Uterus (tissue), 2 donors: Measurements from ENCODE around the gene DYNLL1.

Experiments used
- POLR2A ChIP-seq, 2 donors: fragments of 450-650 bp; IDR thresholded peaks; one replicate each; pipeline ENCODE4 v1.6.1; 2016; ENCODE audit warnings: antibody characterized with exemption in 2 of 2, mild to moderate bottlenecking in 1 of 2, moderate library complexity in 1 of 2
- TF ChIP-seq, protein P1 (sequence below), 4 experiments: fragments of 200-600 bp in 2 of 4; fragments of 450-650 bp in 2 of 4; sonication (generic) in 2 of 4; IDR thresholded peaks; one replicate each; pipeline ENCODE4 v1.5.1; 2016 to 2019; ENCODE audit warnings: antibody characterized with exemption in 4 of 4, mild to moderate bottlenecking in 2 of 4, moderate library complexity in 1 of 4

DNA sequence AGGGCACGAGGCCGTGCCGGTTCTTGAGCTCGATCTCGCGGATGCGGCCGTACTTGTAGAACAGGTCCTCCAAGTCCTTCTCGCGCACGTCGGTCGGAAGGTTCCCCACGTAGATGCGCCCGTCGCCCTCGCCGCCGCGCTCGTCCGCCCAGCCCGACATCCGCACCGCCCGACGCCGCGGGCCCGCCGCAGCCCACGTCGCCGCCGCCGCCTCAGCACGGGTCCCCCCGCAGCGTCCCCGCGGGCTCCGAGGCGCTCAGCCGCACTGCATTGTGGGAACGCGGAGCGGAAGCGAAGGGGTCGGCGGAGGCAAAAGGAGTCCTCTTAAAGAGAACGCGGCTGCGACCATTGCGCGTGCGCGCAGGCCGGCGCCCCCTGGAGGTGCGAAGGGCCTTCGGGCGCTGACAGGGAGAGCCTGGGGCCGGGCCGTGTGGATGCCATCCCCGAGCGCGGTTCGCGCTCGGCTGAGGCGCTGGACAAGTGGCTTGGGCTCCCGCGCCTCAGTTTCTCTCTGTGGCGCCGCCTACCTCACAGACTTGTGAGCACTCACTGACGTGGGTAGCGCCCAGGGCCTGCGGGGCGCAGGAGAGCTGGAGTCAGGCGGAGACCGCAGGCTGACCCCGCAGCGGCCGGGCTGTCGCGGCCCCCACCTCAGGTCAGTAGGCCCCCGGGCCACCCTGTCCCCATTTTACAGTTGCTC lies 26.3 kb upstream of the DYNLL1 start, which contains the start of gene SRSF9:
- TF ChIP-seq, protein P1, sequence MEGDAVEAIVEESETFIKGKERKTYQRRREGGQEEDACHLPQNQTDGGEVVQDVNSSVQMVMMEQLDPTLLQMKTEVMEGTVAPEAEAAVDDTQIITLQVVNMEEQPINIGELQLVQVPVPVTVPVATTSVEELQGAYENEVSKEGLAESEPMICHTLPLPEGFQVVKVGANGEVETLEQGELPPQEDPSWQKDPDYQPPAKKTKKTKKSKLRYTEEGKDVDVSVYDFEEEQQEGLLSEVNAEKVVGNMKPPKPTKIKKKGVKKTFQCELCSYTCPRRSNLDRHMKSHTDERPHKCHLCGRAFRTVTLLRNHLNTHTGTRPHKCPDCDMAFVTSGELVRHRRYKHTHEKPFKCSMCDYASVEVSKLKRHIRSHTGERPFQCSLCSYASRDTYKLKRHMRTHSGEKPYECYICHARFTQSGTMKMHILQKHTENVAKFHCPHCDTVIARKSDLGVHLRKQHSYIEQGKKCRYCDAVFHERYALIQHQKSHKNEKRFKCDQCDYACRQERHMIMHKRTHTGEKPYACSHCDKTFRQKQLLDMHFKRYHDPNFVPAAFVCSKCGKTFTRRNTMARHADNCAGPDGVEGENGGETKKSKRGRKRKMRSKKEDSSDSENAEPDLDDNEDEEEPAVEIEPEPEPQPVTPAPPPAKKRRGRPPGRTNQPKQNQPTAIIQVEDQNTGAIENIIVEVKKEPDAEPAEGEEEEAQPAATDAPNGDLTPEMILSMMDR (IDR thresholded peaks at IDR 0.05), result peak; percentile 86 to 97 (median 96)
- peak; percentile 44 to 86 for TF ChIP-seq POLR2A (IDR thresholded peaks at IDR 0.05)
